Mammary epithelial cell (primary cell): ENCODE results near the gene HSD17B13.

Source experiments
- CTCF ChIP-seq, 2 donors: IDR thresholded peaks in 1 of 2; conservative IDR thresholded peaks in 1 of 2; 2 replicates each; pipeline ENCODE4 v1.5.1; 2011 to 2012; ENCODE audit warnings: inconsistent platforms in 2 of 2, low read length in 2 of 2, mild to moderate bottlenecking in 2 of 2, control low read depth in 1 of 2, low read depth in 1 of 2; ENCODE audit not compliant: insufficient read depth in 1 of 2; ENCODE audit errors: extremely low read depth in 1 of 2
- EZH2 ChIP-seq: IDR thresholded peaks from 2 replicates; pipeline ENCODE4 v1.6.1; 2012; ENCODE audit warnings: low read length, inconsistent platforms, borderline replicate concordance

- TF ChIP-seq CTCF (conservative IDR thresholded peaks at IDR 0.05 in 1 of 2, IDR thresholded peaks at IDR 0.05 in 1 of 2; ENCODE audit: extremely low read depth in 1 of 2, insufficient read depth in 1 of 2, low read depth in 1 of 2, low read length in 2 of 2) = no peak
- TF ChIP-seq EZH2 = no peak
Measured at GRCh38 chr4:87286970-87287369, 35.7 kb downstream of the HSD17B13 start.
